ENCODE results near the gene TXN2.
"Not testable (repeated sequence)": the region's sequence is repeated elsewhere in the genome, so short reads cannot be mapped to it uniquely, and the experiment has no call there.

TXN2 gene

GRCh38 chr22:36481393-36482168 is at the start of gene TXN2:
Gene TXN2 (minus strand): TSS chr22:36481640. CDS start chr22:36480837, 803 bp downstream.
- peak; percentile 97 for DNase-seq (ENCODE audit: low spot score)

- DNase-seq (ENCODE audit: low spot score) = peak; percentile 98
Observed at GRCh38 chr22:36528795-36529751, 47.6 kb upstream of the TXN2 start, which contains the start of gene EIF3D. Gene EIF3D (minus strand): TSS chr22:36529166. CDS start chr22:36526121, 3,045 bp downstream.

- DNase-seq (ENCODE audit: low spot score) = no peak
Observed at GRCh38 chr22:36528341-36528740, 46.9 kb upstream of the TXN2 start.

- DNase-seq (ENCODE audit: low spot score) = no peak
Observed at GRCh38 chr22:36522662-36523061, 41.2 kb upstream of the TXN2 start.

- DNase-seq (ENCODE audit: low spot score) = no peak
Observed at GRCh38 chr22:36520423-36520822, 39.0 kb upstream of the TXN2 start.

- not testable (repeated sequence) for DNase-seq (ENCODE audit: low spot score)
Observed at GRCh38 chr22:36519906-36520305, 38.5 kb upstream of the TXN2 start.

GRCh38 chr22:36514766-36515165 is 33.3 kb upstream of the TXN2 start:
- no peak for DNase-seq (ENCODE audit: low spot score)

- no peak for DNase-seq (ENCODE audit: low spot score)
Observed at GRCh38 chr22:36512991-36513390, 31.6 kb upstream of the TXN2 start.

- no peak for DNase-seq (ENCODE audit: low spot score)
Observed at GRCh38 chr22:36512333-36512732, 30.9 kb upstream of the TXN2 start.

GRCh38 chr22:36510966-36511881 is 29.8 kb upstream of the TXN2 start:
- no peak for DNase-seq (ENCODE audit: low spot score)

- no peak for DNase-seq (ENCODE audit: low spot score)
Observed at GRCh38 chr22:36510384-36510783, 28.9 kb upstream of the TXN2 start.

- DNase-seq (ENCODE audit: low spot score) = no peak
Observed at GRCh38 chr22:36507518-36508010, 26.1 kb upstream of the TXN2 start.

- DNase-seq (ENCODE audit: low spot score) = peak; percentile 87
Observed at GRCh38 chr22:36506637-36507517, 25.4 kb upstream of the TXN2 start, which contains the start of gene FOXRED2. Gene FOXRED2 (minus strand): TSS chr22:36507040. CDS start chr22:36506422, 618 bp downstream.

- no peak for DNase-seq (ENCODE audit: low spot score)
Observed at GRCh38 chr22:36505998-36506635, 24.7 kb upstream of the TXN2 start.

GRCh38 chr22:36497910-36498665 is 16.6 kb upstream of the TXN2 start:
- no peak for DNase-seq (ENCODE audit: low spot score)

- peak; percentile 76 for DNase-seq (ENCODE audit: low spot score)
Observed at GRCh38 chr22:36493690-36494110, 12.3 kb upstream of the TXN2 start.

- DNase-seq (ENCODE audit: low spot score) = no peak
Observed at GRCh38 chr22:36492109-36492508, 10.7 kb upstream of the TXN2 start.

GRCh38 chr22:36491155-36491554 is 9.7 kb upstream of the TXN2 start:
- no peak for DNase-seq (ENCODE audit: low spot score)

All from Ammon's horn (tissue), 1 donor.